NCI-H1930 (cell line): ENCODE measurements around the gene SPACA1.
"Not testable (repeated sequence)": the region's sequence is repeated elsewhere in the genome, so short reads cannot be mapped to it uniquely, and the experiment has no call there.

Source experiments
- DNase-seq, 2 experiments: peaks; one replicate each; lab custom pipeline; 2025; lab: John Stamatoyannopoulos, UW

SPACA1 gene, protein sequence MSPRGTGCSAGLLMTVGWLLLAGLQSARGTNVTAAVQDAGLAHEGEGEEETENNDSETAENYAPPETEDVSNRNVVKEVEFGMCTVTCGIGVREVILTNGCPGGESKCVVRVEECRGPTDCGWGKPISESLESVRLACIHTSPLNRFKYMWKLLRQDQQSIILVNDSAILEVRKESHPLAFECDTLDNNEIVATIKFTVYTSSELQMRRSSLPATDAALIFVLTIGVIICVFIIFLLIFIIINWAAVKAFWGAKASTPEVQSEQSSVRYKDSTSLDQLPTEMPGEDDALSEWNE

DNA sequence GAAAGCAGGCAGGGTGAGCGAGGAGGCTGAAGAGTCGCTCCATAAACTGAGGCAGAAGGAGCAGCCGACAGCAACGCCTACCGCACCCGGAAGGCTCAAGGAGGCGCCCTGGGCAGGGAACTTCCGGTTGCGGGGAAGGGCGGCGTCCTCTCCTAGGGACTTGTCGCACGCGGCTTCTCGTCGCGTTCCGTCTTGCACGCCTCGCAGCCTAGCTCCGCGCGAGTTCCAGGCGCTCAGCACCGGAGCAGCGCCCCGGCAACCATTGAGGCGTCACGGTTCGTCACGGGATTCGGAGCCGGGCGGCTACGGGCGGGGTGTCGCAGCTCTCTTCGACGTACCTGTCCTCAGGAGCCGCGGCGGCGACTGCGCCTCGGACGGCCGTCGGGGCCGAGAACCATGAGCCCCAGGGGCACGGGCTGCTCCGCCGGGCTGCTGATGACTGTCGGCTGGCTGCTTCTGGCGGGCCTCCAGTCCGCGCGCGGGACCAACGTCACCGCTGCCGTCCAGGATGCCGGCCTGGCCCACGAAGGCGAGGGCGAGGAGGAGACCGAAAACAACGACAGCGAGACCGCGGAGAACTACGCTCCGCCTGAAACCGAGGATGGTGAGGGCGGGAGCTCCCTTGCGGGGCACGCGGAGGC lies at the start of gene SPACA1:
Gene SPACA1, plus strand, starts transcription at position 332 of the 641 bp plus-strand sequence. Its CDS starts 65 bp downstream, at position 397.
- no peak for DNase-seq

DNA sequence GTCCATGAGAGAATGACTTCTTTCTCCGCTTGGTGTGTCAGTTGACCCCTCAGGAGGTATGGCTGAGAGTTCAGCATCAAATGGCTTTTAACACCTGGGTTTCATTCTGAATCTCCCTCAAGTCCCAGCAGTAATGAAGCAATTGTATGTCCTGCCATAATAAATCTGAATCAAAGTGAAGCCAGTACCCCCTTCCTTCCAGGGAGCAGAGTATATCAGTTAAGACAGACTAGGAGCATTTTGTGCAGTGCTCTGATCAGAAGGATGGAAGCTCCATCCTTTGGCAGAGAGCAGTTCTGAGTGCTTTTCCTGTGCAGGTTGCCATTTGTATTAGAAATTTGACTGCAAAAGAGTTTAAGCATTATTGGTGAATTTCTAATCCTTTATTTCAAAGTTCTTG lies 46.9 kb upstream of the SPACA1 start:
- no peak for DNase-seq

DNA sequence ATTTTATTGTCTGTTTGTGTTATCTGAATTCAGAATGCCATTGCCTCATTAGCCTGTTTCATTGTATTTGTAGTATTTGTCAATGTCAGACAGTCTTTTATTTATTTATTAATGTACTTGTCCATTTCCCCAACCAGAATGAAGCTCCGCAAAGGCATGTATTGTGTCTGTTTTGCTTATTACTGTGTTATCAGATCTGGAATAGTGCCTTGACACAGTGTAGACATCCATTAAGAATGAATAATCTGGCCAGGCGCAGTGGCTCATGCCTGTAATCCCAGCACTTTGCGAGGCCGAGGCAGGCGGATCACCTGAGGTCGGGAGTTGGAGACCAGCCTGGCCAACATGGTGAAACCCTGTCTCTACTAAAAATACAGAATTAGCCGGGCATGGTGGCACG lies 46.4 kb upstream of the SPACA1 start:
- not testable (repeated sequence) for DNase-seq

DNA sequence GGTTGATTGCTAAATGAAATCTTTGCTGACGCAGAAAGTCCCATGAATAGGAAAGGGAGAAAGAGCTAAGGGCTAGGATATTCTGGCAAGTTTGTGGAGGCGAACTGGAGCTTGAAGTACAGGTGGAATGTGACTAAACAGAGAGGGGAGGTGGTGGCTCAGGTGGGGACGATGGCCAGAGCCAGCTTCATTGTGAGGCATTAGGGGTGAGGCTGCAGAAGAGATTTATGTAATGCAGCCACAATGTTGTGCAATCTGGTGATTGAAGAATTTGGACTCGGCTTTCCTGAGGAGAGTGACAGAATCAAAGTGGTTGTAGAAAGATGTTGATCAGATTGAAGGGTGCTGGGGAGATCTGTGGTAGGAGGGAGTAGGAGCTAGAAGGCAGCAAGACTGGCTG lies 42.9 kb upstream of the SPACA1 start:
- DNase-seq = no peak

DNA sequence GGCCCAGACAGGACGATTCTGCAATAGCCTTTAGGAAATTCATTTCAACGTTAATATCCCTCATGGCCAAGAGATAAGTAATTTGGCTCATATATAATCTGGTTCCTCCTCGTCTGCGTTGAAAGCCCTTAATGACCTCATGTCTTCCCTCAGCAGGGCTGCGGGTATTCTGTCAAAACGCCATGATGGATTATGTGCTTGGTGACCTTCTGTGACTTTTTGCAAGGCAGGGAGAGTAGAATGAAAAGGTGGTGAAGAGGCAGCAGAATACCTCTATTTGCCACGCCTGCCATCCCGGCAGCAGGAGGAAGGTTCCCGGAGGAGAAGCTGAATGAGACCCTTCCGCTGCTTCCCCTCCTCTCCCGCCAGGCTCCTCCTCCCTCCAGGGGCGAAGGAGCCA lies 41.1 kb upstream of the SPACA1 start:
- DNase-seq = no peak

DNA sequence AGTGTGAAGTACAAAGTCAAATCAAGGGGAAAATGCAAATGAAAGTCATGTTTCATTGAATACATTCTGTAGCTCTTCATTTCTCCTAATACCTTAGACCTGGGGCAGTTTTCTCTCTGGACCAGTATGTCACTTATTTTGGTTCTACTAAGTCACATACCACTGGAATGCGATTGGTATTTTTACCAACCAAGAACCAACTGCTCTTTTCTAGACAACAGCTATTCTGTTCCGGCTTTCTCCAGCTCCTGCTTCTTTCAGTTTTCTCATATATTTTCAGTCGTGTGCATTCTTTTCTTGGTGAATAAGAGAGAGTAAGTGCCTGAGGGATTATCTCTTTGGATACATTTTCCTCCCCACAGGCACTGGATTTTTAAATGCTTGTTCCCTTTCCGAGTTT lies 39.2 kb upstream of the SPACA1 start:
- DNase-seq = no peak

DNA sequence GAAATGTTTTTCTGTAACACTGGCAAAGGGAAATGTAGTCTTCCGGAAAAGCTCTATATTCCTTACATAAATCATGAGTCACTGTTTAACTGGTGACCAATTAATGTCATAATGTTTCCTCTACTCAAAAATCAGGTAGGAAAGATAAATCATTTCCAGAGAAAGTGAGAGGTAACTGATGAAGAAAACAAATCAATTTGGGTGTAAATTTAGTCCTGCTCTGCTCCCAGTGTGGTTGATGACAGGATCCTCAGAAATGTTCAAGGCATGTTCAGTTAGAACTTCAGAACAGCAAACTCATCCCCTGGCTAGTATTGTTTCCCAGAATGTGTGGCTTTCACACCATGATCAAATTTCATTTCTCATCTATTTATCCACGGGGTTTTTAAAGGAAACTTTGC lies 38.8 kb upstream of the SPACA1 start:
- no peak for DNase-seq

DNA sequence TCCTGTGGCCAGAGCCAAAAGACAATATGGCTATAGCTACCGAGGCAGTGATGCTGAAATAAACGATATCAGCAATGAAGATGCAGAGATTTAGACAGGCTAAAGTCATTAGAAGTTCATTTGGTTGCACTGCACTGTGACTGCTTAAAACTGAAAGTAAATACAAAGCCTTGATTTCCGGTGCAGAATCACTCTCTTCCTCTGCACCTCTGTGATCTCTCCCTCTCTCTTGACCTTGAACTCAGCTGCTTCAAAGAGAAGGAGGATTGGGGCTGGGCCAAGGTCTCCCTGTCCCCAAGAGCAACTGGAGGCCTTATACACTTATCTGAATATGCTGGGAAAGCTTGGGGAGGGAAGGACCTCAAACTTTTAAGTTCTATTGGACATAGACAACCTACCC lies 34.6 kb upstream of the SPACA1 start:
- no peak for DNase-seq

DNA sequence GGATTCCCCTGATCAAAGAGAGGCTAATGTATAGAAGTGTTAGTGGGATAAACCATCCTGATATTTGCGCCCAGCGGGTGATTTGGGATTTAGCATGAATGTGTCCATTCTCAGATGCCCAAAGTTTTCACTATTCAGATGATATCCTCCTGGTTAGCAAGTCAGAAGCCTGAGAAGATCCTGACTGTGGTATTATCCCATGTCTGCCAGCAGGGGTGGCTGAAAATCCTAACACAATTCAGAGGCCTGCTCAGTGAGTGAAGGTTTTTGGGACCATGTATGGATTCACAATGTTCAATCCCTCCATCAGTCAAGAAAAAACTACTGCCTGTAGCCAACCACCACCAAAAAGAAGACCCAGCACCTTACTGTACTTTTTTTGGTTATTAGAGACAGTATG lies 34.1 kb upstream of the SPACA1 start:
- no peak for DNase-seq

DNA sequence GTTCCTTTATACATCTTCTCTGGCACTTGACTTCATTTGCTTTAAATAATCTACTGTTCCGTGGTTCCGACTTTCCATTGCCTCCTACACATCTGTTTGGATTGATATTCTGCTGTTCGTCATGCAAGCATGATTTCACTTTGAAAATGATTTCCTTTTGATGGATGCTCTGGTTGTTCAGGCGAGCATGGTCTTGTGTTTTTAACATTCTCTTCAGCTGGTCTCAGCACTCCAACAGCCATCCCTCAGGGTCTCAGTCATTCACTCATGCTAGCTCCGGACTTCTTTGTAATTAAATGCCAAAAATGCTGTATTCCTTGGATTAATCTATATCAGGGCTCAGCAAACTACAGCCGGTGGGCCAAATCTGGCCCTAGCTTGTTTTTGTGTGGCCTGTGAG lies 27.2 kb upstream of the SPACA1 start:
- no peak for DNase-seq

DNA sequence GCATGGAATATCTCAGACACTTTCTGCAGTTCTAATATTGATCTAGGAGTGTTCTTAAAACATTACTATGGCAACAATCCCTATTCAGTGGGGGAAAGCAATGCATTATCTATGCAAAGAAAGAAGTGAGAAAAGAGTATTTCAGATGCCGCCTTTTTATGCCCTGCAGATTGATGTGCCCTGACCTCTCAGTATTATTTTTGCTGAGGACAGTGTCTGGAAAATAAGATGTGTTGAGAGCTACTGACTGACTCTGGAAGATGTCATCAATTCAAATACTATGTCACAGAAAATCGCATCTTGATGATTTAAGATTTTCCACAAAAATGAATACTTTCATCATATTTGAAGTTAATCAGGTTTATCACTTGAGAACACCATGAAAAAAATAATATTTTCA lies 22.9 kb upstream of the SPACA1 start:
- no peak for DNase-seq

DNA sequence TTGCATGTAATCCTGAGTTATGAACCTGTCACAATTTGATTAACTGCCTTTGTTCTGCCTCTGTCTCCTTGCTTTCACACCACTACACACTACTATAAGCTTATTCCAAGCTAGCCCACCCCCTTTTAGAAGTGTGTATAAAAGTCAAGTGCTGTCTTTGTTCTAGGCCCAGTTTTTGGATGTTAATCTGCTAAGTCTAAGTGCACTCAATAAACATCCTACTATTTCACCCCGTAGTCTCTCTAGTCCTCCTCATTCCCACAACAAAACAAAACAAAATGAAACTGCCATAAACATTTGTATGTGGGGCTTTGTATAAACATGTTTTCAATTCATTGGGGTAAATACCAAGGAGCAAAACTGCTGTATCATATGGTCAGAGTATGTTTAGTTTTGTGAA lies 16.1 kb upstream of the SPACA1 start:
- DNase-seq = no peak

DNA sequence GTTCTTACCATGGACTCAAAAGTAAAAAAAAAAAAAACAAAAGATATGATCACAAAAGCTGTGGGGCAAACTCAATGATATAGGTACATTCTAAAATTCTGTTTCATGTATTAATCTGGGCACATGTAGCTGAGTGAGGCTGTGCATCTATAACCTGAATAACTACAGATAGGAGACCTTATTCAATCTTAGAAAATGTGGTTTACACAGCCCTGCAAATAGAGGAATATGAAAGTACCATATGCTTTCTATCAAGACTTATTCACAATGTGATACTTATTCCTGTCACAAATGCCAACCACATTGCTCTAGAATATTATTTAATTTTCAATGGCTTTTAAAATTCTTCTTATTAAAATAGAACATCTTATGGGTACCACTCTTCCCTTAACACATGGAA lies 3.1 kb upstream of the SPACA1 start:
- DNase-seq = no peak

DNA sequence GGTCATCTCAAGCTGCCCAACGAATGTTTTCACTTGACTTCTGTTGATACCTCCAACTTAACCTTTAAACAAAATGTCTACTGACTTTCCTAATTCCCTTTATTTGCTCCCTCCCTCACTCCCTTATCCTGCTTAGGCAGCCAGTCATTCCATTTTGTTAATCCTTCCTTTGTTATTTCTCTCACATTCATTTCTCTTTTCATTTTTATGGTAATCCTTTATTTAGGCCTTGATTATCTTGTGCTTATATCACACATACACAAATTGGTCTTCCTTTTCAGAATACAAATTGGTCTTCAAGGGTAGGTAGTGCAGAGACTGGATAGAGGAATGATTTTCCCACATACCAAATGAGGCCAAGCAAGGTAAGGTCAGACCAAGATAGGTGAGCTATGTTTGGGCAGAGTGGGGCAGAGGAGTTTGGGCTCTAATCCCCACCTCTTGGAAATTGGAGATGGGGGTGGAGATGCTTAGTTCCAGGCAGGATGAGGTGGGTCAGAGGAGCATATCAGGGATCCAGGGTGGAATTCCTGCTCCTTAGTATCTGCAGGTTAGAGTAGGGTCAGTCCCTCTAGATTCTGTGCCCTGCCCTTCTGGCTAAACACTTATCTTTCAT lies 2.0 kb upstream of the SPACA1 start:
- DNase-seq = no peak

DNA sequence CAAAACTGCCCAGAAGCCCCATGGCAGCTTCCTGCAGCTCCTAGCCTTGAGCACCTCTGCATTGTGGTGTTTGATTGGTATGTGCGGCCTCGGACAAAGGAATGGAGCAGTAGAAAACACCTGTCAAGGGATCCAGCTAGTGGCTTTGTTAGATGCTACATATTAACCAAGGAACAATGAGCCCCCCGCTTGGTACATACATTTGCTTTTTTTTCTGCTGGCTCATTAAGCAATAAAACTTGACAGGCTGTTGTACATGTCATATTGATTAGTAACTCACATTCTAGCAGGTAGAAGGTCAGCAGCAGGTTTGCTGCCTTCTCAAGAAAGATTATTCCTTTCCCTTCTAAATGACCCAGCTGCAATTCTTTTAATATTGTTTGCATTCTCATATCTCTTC lies 937 bp downstream of the SPACA1 start:
- no peak for DNase-seq

DNA sequence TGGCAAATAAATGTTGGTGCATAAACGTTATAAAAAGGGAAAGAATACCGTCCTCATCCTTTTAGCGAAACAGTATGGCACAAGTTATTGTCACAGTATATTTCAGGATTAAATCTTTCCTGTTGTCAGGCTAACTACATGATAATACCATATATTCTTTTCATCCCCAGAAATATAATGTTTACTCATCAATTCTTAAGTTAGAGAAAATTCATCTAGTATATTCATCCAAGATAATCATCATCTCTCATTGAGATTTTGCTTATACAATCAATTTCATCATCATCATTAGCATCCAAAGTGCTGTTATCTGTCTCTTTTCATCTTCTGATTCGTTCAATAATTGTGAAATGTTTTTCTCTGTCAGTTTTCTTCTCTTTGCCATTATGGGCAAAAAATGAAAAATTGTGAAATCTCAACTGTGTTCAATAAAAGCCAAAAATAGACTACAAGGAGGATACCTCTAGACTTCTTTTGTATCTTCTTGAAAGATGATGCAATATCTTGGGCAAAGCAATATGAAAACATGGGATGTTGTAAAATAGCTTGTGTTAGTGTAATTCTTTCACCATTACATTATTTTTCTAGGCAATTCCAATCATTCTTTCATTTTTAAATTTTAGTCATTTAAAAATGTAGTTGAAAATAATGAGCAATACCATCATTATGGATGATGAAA lies 2.6 kb downstream of the SPACA1 start:
- no peak for DNase-seq

DNA sequence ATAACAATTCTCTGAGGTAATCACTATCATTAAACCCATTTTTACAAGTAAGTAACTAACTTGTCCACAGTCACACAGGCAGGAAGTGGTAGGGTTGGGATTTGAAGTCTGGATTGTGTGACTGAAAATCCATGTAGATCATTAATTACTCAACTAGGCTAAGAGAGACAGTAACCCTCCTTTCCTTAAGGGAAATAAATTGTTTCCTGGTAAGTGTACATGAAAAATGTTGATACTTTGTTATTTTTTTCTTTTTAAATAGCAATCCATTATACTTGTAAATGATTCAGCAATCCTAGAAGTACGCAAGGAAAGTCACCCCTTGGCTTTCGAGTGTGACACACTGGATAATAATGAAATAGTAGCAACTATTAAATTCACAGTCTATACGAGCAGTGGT lies 11.6 kb downstream of the SPACA1 start:
- no peak for DNase-seq

DNA sequence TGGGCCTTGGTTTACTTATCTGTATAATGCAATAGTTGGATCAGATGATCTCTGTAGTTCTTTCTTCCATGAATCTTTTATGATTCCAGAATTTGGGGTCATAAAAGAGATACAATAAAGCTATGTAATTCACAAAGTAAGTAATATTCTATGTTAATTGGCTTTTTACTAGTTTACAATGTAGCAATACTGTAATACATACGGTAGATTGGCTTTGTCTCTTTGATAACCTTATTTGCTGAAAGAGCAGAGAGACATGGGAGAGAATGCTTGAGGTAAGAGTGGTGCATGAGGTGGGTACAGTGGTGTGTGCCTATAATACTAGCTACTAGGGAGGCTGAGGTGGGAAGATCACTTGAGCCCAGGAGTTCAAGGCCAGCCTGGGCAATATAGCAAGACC lies 14.7 kb downstream of the SPACA1 start:
- no peak for DNase-seq

DNA sequence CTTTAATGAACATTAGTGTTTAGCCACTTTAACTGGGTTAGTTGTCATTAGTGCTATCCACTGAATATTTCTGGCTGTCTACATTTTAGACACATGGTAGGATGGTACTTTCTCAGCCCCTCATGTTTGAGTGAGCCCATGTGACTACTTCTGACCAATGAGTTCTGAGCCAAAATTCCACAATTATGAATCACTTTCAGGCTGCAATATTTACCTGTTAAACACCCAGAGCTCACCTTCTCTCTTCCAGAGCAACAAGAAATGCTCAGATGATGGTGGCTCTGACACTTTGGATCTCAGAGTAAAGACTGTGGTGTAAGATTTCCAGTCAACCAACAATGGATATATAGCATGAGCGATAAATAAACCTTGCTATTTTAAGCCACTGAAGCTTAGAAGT lies 24.8 kb downstream of the SPACA1 start:
- DNase-seq = no peak

DNA sequence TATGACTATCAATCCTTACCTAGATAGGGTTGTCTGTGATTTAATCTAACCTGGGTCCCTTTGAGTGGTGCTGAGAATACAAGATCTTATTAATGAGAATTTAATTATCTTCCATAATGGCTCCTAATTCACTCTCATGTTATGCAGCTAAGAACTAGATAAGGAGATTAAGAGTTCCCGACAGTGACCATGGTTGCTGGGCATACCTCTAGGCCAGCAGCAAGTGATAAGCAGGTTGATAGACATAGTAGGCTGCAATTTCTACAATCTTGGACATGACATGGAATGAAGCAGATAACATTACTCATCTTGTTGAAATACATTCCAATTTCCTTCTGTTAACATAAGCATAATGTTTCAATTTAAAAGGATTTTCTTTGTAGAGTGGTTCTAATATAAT lies 27.1 kb downstream of the SPACA1 start:
- DNase-seq = no peak

DNA sequence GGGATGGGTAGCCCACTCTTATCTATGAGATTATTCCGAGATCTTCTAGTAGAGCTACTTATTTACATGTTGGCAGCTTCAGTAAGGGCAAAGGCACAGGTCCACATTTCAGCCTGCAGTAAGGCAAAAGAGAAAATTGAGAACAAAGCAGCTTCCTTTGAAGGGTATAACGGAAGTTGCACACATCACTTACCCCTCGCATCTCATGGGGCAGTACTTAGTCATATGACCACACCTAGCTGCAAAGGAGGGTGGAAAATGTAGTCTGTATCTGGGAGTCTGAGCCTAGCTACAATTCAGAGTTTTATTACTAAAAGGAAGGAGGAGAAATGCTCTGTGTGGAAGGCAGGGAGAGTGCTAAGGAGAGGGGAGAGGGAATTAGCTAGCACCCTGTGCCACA lies 29.7 kb downstream of the SPACA1 start:
- DNase-seq = no peak

DNA sequence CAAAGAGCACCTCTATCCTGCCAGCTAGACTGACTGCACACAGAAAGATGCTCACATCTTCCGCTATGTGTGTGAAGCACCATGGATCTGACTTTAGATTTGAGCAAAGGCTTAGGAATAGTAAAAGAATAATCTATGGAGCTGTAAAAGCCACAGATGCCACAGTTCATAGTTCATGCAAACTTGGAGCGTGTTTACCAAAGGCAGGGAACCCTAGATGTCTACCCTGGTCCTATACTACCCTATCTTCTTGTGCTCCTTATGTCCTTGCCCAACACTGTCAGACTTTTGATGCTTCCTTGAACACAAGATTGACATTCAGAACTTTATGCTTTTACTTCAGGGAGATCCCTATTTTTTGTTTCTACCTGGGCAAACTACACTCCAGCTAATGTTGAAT lies 39.2 kb downstream of the SPACA1 start:
- DNase-seq = no peak

DNA sequence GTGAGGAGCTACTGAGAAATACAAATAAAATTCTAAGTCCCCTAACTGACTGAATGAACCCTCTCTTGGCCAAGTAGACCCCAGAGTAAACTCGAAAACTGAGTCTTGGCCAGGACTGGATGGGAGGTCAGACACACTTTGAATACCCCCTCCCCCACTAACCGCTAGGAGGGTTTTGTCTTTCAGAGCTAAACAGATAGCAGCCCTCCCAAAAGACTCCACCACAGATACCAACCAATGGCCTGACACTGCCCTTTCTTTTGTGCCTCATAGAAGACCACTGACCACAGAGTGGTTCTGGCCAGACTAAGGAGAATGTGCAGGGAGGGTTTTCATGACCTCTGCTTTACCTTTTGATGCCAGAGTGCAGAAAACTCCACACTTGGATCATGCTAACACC lies 42.1 kb downstream of the SPACA1 start:
- DNase-seq = no peak
